Retinal pigment epithelial cell (primary cell): ENCODE measurements around the gene ABCA3.

Experiments
- DNase-seq: peaks from one replicate; pipeline ENCODE4 v3.0.0-alpha.2; 2010; ENCODE audit warnings: low read depth
- H3K4me3 ChIP-seq: 2 replicates; pipeline ENCODE4 v1.5.1; 2011; ENCODE audit warnings: mild to moderate bottlenecking, low read length, control low read depth, moderate library complexity
- CTCF ChIP-seq: conservative IDR thresholded peaks from 2 replicates; pipeline ENCODE4 v1.5.1; 2011; ENCODE audit warnings: low read depth, low read length, control low read depth, inconsistent platforms

ABCA3 gene

GRCh38 chr16:2284797-2285576 is 55.5 kb downstream of the ABCA3 start:
- no peak for DNase-seq
- TF ChIP-seq CTCF: no peak
- H3K4me3 ChIP-seq: no peak overlapping the region

- H3K4me3 ChIP-seq: no peak overlapping the region
- no peak for TF ChIP-seq CTCF
- DNase-seq: no peak
Measured at GRCh38 chr16:2284001-2284770, 56.3 kb downstream of the ABCA3 start.

- no peak for DNase-seq
- TF ChIP-seq CTCF: no peak
- H3K4me3 ChIP-seq: no peak overlapping the region
Measured at GRCh38 chr16:2282866-2283555, 57.5 kb downstream of the ABCA3 start.

- TF ChIP-seq CTCF: no peak
- H3K4me3 ChIP-seq: no peak overlapping the region
- no peak for DNase-seq
Measured at GRCh38 chr16:2282262-2282661, 58.3 kb downstream of the ABCA3 start.

- no peak for DNase-seq
- H3K4me3 ChIP-seq: no peak overlapping the region
- TF ChIP-seq CTCF: no peak
Measured at GRCh38 chr16:2280981-2281542, 59.5 kb downstream of the ABCA3 start.

- no peak overlapping the region for H3K4me3 ChIP-seq
- TF ChIP-seq CTCF: no peak
- no peak for DNase-seq
Measured at GRCh38 chr16:2280461-2280860, 60.1 kb downstream of the ABCA3 start.
